Progenitor cell of endocrine pancreas (in vitro differentiated cells): Measurements from ENCODE around the gene POLH. TPM values are rescaled to one million over a fixed set of nuclear protein-coding genes. Genes with fewer than 3 reads are reported as not detected.
"Not testable (repeated sequence)": the region's sequence is repeated elsewhere in the genome, so short reads cannot be mapped to it uniquely, and the experiment has no call there.

Experiments
- DNase-seq: peaks from one replicate; pipeline ENCODE4 v3.0.0; 2021; ENCODE audit warnings: low spot score; ENCODE audit not compliant: unreplicated experiment
- H3K27ac Mint-ChIP-seq: 2 replicates; pipeline ENCODE4 v1.8.0; 2021; ENCODE audit warnings: mild to moderate bottlenecking, moderate library complexity, mixed read lengths
- H3K27me3 Mint-ChIP-seq: 2 replicates; pipeline ENCODE4 v1.8.0; 2021; ENCODE audit warnings: mixed read lengths
- H3K36me3 Mint-ChIP-seq: 2 replicates; pipeline ENCODE4 v1.8.0; 2022; ENCODE audit warnings: mixed read lengths; ENCODE audit not compliant: insufficient read depth
- H3K4me1 Mint-ChIP-seq: 2 replicates; pipeline ENCODE4 v1.8.0; 2021; ENCODE audit warnings: low read depth, mixed read lengths
- H3K4me3 Mint-ChIP-seq: 2 replicates; pipeline ENCODE4 v1.8.0; 2021; ENCODE audit warnings: low read depth, mild to moderate bottlenecking, moderate library complexity, mixed read lengths
- H3K9me3 Mint-ChIP-seq: 2 replicates; pipeline ENCODE4 v1.8.0; 2021; ENCODE audit warnings: low read depth, mixed read lengths
- CTCF ChIP-seq: fragments of 200-600 bp; sonication (generic); IDR thresholded peaks from one replicate; pipeline ENCODE4 v1.5.0; 2021; ENCODE audit warnings: antibody characterized with exemption, mild to moderate bottlenecking; ENCODE audit not compliant: unreplicated experiment
- long read RNA-seq: library from polyadenylated mRNA; unstranded; transcript quantifications from one replicate; pipeline ENCODE4 v2.0.0, GENCODE V29; 2020
- total RNA-seq: library from RNA; stranded (reverse); gene quantifications from 2 replicates; pipeline ENCODE4 v1.2.1, GENCODE V29; 2021

POLH gene
- 14.5 and 19.6 TPM in 2 replicates for total RNA-seq
- long read RNA-seq, transcript POLH-202 (11 exons, 3,540 nt), result major isoform, 7 of 30 reads
- long read RNA-seq, partial matches to known transcripts, result 6 of 30 reads
- long read RNA-seq, other reads (novel, unspliced or antisense), result 16 of 30 reads

GRCh38 chr6:43575772-43576551, at the start of gene POLH, which contains the start of gene XPO5:
TSS of gene POLH (plus strand) at chr6:43576185. CDS start at chr6:43582320, 6,135 bp downstream.
TSS of gene XPO5 (minus strand) at chr6:43576038. CDS start at chr6:43575864, 174 bp downstream.
- H3K27me3 Mint-ChIP-seq, result no peaks in the 10 kb centered on the region
- DNase-seq, result peak; percentile 85
- H3K4me3 Mint-ChIP-seq, result peak within 1 kb of the TSS; percentile 96
- no peak for TF ChIP-seq CTCF
- H3K27ac Mint-ChIP-seq, result peak within 1 kb of the TSS; percentile 96
- H3K9me3 Mint-ChIP-seq, result no peaks in the 10 kb centered on the region
- peaks cover 11% of the 10 kb centered on the region for H3K4me1 Mint-ChIP-seq
- peaks cover 5% of the 10 kb centered on the region for H3K36me3 Mint-ChIP-seq

DNA sequence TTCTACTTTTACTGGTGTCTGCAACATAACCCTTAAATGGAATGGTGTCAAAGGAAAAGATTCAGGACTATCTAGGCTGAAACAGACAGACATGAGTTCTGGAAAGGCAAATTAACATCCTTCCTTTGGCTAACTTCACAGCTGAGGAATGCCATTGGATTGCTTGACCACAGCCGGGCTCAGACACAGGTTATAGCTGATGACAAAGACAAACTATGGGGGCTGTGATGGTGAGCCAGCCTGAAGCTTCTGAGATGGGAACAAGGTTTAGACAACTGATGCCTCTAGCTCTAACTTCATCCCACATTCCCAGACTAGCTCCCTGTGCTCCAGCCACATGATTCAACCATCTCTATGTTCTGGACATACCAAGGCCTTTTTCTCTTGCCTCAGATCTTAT, 43.8 kb upstream of the POLH start:
- DNase-seq, result no peak
- H3K9me3 Mint-ChIP-seq, result no peaks in the 10 kb centered on the region
- no peaks in the 10 kb centered on the region for H3K4me1 Mint-ChIP-seq
- H3K4me3 Mint-ChIP-seq, result no peak overlapping the region
- peaks cover 8% of the 10 kb centered on the region for H3K36me3 Mint-ChIP-seq
- H3K27me3 Mint-ChIP-seq, result no peaks in the 10 kb centered on the region
- H3K27ac Mint-ChIP-seq, result no peak overlapping the region
- no peak for TF ChIP-seq CTCF

- H3K27ac Mint-ChIP-seq, result not testable (repeated sequence)
- H3K36me3 Mint-ChIP-seq, result peaks cover 16% of the 10 kb centered on the region
These were observed 37.0 kb upstream of the POLH start for GRCh38 chr6:43538986-43539385.

DNA sequence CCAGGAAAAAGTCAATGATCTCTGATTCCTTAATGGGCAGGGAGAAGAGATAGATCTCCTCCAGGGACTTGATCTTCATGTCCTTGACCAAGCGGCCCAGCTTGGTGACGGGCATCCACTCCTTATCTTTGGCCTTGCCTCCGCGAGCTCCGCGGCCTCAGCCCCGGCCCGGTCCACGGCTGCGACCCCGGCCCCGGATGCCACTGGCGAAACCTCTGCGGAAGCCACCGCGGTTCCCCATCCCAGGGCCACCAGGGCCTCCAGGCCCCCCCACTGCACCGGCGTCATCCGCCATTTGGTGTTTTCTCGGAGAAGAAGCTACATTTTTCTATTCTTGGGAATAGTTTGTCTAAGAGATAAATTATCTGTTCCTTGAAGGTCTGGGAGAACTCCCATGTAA, 36.6 kb upstream of the POLH start:
- DNase-seq, H3K4me1 Mint-ChIP-seq, H3K9me3 Mint-ChIP-seq, H3K27me3 Mint-ChIP-seq, H3K4me3 Mint-ChIP-seq, H3K27ac Mint-ChIP-seq: not testable (repeated sequence)
- H3K36me3 Mint-ChIP-seq, result peaks cover 18% of the 10 kb centered on the region

More at GRCh38 chr6:43538986-43539385, 37.0 kb upstream of the POLH start:
- not testable (repeated sequence) for H3K9me3 Mint-ChIP-seq, DNase-seq, H3K27me3 Mint-ChIP-seq, H3K4me1 Mint-ChIP-seq, H3K4me3 Mint-ChIP-seq

- no peaks in the 10 kb centered on the region for H3K9me3 Mint-ChIP-seq
- H3K4me1 Mint-ChIP-seq, result no peaks in the 10 kb centered on the region
- no peak overlapping the region for H3K27ac Mint-ChIP-seq
- no peaks in the 10 kb centered on the region for H3K27me3 Mint-ChIP-seq
- peaks cover 20% of the 10 kb centered on the region for H3K36me3 Mint-ChIP-seq
- DNase-seq, result no peak
- TF ChIP-seq CTCF, result no peak
- H3K4me3 Mint-ChIP-seq, result no peak overlapping the region
These were observed 35.5 kb upstream of the POLH start for GRCh38 chr6:43540507-43540906.

- Mint-ChIP-seq H3K4me1 (no peaks in the 10 kb centered on the region), H3K27ac (no peak overlapping the region)
These were observed 34.1 kb upstream of the POLH start for GRCh38 chr6:43541774-43542471.

More at GRCh38 chr6:43541774-43542471, 34.1 kb upstream of the POLH start:
- DNase-seq, result no peak
- H3K27me3 Mint-ChIP-seq, result no peaks in the 10 kb centered on the region
- no peak for TF ChIP-seq CTCF
- peaks cover 26% of the 10 kb centered on the region for H3K36me3 Mint-ChIP-seq
- no peak overlapping the region for H3K4me3 Mint-ChIP-seq
- H3K9me3 Mint-ChIP-seq, result no peaks in the 10 kb centered on the region
